ENCODE measurements around the gene PRAC2. TPM values are rescaled to one million over a fixed set of nuclear protein-coding genes. Genes with fewer than 3 reads are reported as not detected.

PRAC2 gene
- total RNA-seq, 1 experiment from 2014 or later: not detected

DNA sequence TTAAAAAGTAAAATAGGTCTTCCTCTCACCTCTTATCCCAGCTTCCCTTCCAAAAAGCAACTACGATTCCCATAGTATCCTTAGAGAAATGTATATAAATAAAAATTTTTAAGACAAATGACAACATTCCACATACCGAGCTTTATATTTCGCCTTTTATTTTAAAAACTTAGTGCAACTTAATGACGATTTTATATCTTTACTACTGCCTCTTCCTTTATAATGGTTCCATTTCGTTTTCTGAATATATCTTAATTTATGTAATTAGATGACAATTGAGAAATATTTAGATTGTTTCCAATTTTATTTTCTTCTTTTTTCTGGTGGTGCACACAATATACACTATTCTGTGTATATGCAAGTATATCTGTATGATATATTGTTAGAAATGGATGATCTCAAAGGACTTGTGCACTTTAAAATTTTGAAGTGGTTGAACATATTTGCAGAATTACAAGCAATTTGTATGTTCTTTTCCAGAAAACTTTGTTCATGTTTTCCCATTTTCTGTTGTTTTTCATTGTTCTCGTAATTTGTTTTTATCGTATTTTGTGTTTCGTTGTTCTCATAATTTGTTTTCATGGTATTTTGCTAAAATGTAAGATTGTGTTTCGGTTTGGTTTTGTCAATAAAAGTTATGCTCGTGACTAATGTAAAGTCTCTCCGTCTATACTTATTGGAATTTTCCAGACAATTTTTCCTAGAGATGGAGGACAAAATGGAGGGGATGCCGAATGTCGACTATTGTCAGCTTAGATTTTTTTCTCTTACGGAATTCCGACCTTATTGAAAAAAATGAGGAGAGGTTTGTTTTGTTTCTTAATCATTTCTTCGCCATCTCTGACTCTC lies 26.0 kb downstream of the PRAC2 start:
- H3K9me3 Mint-ChIP-seq (ENCODE audit: low read depth, unreplicated experiment): no peaks in the 10 kb centered on the region
- H3K36me3 Mint-ChIP-seq (ENCODE audit: insufficient read depth, unreplicated experiment): no peaks in the 10 kb centered on the region
- H3K27ac Mint-ChIP-seq (ENCODE audit: unreplicated experiment): no peak overlapping the region
- DNase-seq: no peak
- no TSS peak for BruUV-seq (replicated peaks)
- intact Hi-C loops (cut with micrococcal nuclease; ENCODE audit: unreplicated experiment): no loop called here
- CTCF ChIA-PET: interaction anchor here (0.6 to 1.1 kb wide), 2 partner anchors 14 to 18 kb away, joined by 3 to 6 read pairs; no protein-coding TSS in a partner anchor
- TF ChIP-seq, protein P1, sequence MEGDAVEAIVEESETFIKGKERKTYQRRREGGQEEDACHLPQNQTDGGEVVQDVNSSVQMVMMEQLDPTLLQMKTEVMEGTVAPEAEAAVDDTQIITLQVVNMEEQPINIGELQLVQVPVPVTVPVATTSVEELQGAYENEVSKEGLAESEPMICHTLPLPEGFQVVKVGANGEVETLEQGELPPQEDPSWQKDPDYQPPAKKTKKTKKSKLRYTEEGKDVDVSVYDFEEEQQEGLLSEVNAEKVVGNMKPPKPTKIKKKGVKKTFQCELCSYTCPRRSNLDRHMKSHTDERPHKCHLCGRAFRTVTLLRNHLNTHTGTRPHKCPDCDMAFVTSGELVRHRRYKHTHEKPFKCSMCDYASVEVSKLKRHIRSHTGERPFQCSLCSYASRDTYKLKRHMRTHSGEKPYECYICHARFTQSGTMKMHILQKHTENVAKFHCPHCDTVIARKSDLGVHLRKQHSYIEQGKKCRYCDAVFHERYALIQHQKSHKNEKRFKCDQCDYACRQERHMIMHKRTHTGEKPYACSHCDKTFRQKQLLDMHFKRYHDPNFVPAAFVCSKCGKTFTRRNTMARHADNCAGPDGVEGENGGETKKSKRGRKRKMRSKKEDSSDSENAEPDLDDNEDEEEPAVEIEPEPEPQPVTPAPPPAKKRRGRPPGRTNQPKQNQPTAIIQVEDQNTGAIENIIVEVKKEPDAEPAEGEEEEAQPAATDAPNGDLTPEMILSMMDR (IDR thresholded peaks at IDR 0.05; ENCODE audit: unreplicated experiment): no peak
- peaks cover 27% of the 10 kb centered on the region for H3K4me1 Mint-ChIP-seq (ENCODE audit: low read depth, unreplicated experiment)
- peaks cover 96% of the 10 kb centered on the region for H3K27me3 Mint-ChIP-seq (ENCODE audit: unreplicated experiment)
- no peak overlapping the region for H3K4me3 Mint-ChIP-seq (ENCODE audit: low read depth, unreplicated experiment)

DNA sequence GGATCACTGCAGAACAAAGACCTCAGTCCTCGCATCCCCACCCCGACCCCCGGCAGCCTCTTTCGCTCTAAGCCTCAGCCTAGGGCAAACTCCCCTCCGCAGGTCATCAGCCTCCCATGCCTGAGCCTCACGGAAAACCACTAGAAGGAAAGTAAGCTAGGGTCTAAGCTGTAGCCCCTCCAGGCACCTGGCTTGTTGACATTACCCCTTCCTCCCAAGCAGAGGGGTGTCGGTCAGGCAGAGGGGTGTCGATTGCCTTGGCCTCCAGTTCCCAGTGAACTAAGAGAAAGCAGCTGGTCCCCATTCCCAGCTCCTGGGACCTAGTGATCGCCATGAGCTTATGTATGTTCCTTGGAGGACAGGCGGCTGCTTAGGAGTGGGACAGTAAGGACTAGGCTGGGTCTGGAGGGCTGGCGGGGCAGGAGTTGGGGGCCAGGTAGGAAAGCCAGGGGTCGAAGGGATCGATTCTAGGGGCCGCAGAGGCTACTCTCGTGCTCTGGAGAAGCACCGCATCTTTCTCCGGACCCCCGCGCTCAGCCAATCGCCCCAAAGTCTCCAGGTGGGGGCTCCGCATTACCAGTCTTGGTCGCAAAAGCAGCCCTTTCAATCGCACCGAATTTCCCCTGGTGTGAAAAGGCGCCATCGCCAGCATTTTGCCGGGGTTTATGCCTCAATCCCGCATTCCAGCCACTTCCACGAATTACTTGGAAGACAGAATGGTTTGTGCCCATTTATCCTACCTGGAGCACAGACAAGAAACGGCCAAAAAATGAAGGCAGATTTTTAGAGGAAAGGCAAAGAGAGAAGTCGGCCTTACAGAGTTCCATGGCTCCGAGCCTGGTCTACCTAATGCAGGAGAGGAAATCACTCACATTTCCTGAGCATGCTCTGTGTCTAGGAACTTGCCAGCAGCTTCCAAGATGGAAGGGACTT lies 26.9 kb downstream of the PRAC2 start:
- intact Hi-C loops (cut with micrococcal nuclease; ENCODE audit: unreplicated experiment): no loop called here
- Mint-ChIP-seq H3K4me3 (ENCODE audit: low read depth, unreplicated experiment) (no peak overlapping the region), H3K36me3 (ENCODE audit: insufficient read depth, unreplicated experiment) (no peaks in the 10 kb centered on the region), H3K27me3 (ENCODE audit: unreplicated experiment) (peaks cover 96% of the 10 kb centered on the region), H3K4me1 (ENCODE audit: low read depth, unreplicated experiment) (peaks cover 30% of the 10 kb centered on the region), H3K27ac (ENCODE audit: unreplicated experiment) (no peak overlapping the region), H3K9me3 (ENCODE audit: low read depth, unreplicated experiment) (no peaks in the 10 kb centered on the region)
- BruUV-seq (replicated peaks): no TSS peak
- TF ChIP-seq, protein P1 (IDR thresholded peaks at IDR 0.05; ENCODE audit: unreplicated experiment): no peak
- DNase-seq: no peak
- CTCF ChIA-PET: interaction anchor here (1.1 to 1.6 kb wide), 2 partner anchors 15 to 18 kb away, joined by 3 to 7 read pairs; no protein-coding TSS in a partner anchor

DNA sequence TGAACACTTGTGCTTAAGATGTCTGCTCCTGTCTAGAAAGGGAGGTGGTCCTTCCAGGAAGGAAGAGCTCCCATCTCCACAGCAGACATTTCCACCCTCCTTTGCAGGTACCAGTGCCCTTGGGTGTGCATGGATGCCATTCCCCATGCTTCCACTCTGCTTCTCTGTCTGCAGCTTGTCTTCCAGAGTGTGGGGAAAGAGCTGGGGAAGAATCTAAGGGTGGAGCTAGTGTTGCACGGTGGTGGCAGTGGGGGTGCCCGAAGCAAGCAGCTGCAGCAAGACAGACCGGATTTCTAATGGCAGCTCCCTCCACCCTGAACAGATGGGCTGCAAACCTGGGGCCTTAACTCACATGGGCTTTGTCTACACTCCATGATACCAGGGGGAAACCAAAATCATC lies 28.2 kb downstream of the PRAC2 start:
- no peak overlapping the region for H3K4me3 Mint-ChIP-seq (ENCODE audit: low read depth, unreplicated experiment)
- intact Hi-C loops (cut with micrococcal nuclease; ENCODE audit: unreplicated experiment): no loop called here
- no TSS peak for BruUV-seq (replicated peaks)
- TF ChIP-seq, protein P1 (IDR thresholded peaks at IDR 0.05; ENCODE audit: unreplicated experiment): no peak
- H3K9me3 Mint-ChIP-seq (ENCODE audit: low read depth, unreplicated experiment): no peaks in the 10 kb centered on the region
- H3K27me3 Mint-ChIP-seq (ENCODE audit: unreplicated experiment): peaks cover 96% of the 10 kb centered on the region
- H3K4me1 Mint-ChIP-seq (ENCODE audit: low read depth, unreplicated experiment): peaks cover 30% of the 10 kb centered on the region
- no peak for DNase-seq
- H3K27ac Mint-ChIP-seq (ENCODE audit: unreplicated experiment): no peak overlapping the region
- no peaks in the 10 kb centered on the region for H3K36me3 Mint-ChIP-seq (ENCODE audit: insufficient read depth, unreplicated experiment)
- CTCF ChIA-PET: interaction anchor here (0.5 to 1.6 kb wide), 6 partner anchors 17 to 649 kb away, joined by 3 to 7 read pairs (median 3); no protein-coding TSS in a partner anchor

DNA sequence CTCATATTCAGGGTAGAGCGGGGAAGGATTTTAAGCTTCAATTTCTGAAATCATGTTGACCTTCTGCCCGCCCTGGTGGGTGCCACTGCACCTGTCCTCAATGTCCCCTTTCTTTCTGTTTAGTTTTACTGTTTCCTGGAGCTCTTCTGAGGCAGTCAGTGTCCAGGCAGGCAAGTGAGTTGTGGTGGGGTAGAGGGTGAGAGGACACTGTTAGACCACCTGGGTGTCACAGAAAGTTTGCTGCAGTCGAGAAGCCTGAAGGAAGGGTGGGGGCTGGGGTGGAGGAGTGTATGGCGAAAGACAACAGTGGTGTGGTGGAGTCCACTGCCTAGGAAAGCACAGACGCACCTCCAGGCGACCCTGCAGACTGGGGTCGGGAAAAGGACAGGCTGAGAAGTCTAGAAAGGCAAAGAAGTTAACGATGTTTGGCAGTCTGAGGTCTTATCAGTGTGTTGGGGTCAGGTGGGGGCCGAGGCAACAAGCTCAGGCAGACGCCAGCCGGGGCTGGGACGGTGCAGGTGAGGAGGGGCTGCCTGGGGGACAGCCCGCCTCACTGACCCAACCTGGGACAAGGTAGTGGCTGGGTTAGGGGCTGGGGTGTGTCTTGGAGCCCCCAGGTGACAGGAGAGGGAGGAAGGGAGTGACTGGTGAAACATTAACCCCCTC lies 28.9 kb downstream of the PRAC2 start:
- BruUV-seq (replicated peaks): no TSS peak
- Mint-ChIP-seq H3K4me1 (ENCODE audit: low read depth, unreplicated experiment) (peaks cover 30% of the 10 kb centered on the region), H3K27ac (ENCODE audit: unreplicated experiment) (no peak overlapping the region), H3K27me3 (ENCODE audit: unreplicated experiment) (peaks cover 96% of the 10 kb centered on the region), H3K9me3 (ENCODE audit: low read depth, unreplicated experiment) (no peaks in the 10 kb centered on the region), H3K4me3 (ENCODE audit: low read depth, unreplicated experiment) (no peak overlapping the region), H3K36me3 (ENCODE audit: insufficient read depth, unreplicated experiment) (no peaks in the 10 kb centered on the region)
- CTCF ChIA-PET: interaction anchor here (0.5 to 1.6 kb wide), 8 partner anchors 12 to 650 kb away, joined by 3 to 7 read pairs (median 4); no protein-coding TSS in a partner anchor
- DNase-seq: no peak
- intact Hi-C loops (cut with micrococcal nuclease; ENCODE audit: unreplicated experiment): no loop called here
- TF ChIP-seq, protein P1 (IDR thresholded peaks at IDR 0.05; ENCODE audit: unreplicated experiment): no peak

Data from Calu3 (cell line).